Measurements from ENCODE around the gene DPP4. TPM values are rescaled to one million over a fixed set of nuclear protein-coding genes. Genes with fewer than 3 reads are reported as not detected.

Gene DPP4
- total and polyA plus RNA-seq, 2 of the 4 experiments (the other 2 are of a cell fraction) = 13.2 to 19.0 TPM

DNA sequence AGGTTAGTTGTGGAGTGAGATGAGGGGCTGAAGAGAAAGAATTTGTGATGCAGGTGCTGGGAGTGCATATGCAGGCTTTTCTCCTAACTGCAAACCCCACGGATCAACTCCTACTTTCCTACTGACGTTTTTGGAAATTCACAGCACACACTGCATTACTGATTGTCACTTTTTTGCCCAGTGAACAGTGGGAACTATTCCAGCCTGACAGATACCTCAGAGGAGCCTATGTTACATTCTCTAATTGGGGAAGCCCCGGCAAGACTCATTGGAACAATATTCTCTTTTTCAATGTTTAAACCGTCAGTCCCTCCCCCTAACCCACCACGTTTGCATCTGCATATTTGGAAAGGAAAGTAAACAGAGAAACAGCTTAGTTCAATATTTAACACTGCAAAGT lies 126.2 kb downstream of the DPP4 start:
- WGBS, 2 experiments (ENCODE audit: extremely low coverage in 2 of 2, insufficient read length in 1 of 2) = 33% methylated on average over 2 of the region's 5 CpGs; no CpG with 5 or more reads in 1 of the 2 experiments
- Histone ChIP-seq H3K36me3 (ENCODE audit: control insufficient read depth, insufficient read depth, low read length) (no peaks in the 10 kb centered on the region), H2AK5ac (ENCODE audit: low read depth, low read length) (no peak overlapping the region), H4K8ac (ENCODE audit: low read depth in 2 of 2, low read length in 2 of 2) (no peak overlapping the region), H3K4ac (ENCODE audit: low read depth, low read length) (no peak overlapping the region), H2BK20ac (ENCODE audit: low read depth, low read length) (no peak overlapping the region), H3K4me3 (ENCODE audit: insufficient read depth, low read depth, low read length) (no peak overlapping the region), H3K4me2 (ENCODE audit: low read depth, low read length) (no peak overlapping the region), H2BK5ac (ENCODE audit: low read depth, low read length, poor library complexity, severe bottlenecking) (no peak overlapping the region), H3K23ac (ENCODE audit: low read depth, low read length) (no peak overlapping the region), H3K27ac (ENCODE audit: insufficient read depth, low read length) (no peak overlapping the region), H4K20me1 (ENCODE audit: insufficient read depth, low read length) (no peaks in the 10 kb centered on the region), H2BK120ac (ENCODE audit: low read depth, low read length) (no peak overlapping the region), H2AFZ (replicated peaks; ENCODE audit: low read length, poor library complexity) (no peak overlapping the region), H3K18ac (ENCODE audit: low read depth, low read length) (no peak overlapping the region), H4K5ac (ENCODE audit: low read depth, low read length) (no peak overlapping the region), H3K27me3 (ENCODE audit: control insufficient read depth, insufficient read depth, low read length) (peaks cover 4% of the 10 kb centered on the region; the same call in 1 of the 2 replicates), H3K4me1 (ENCODE audit: control insufficient read depth, insufficient read depth, low read length) (no peaks in the 10 kb centered on the region), H3K79me1 (ENCODE audit: low read depth in 1 of 2, low read length in 2 of 2) (no peaks in the 10 kb centered on the region), H2AK9ac (replicated peaks; ENCODE audit: low read depth, low read length, poor library complexity) (no peak overlapping the region), H3K9me1 (ENCODE audit: insufficient read depth, low read length) (no peaks in the 10 kb centered on the region), H4K91ac (ENCODE audit: insufficient read depth, low read depth, low read length) (no peak overlapping the region), H2BK15ac (ENCODE audit: low read depth, low read length) (no peak overlapping the region), H3K9ac (ENCODE audit: low read depth, low read length) (no peak overlapping the region), H3K56ac (ENCODE audit: extremely low read depth, insufficient read depth, low read length) (no peak overlapping the region), H3K9me3 (ENCODE audit: control insufficient read depth, insufficient read depth, low read length) (no peaks in the 10 kb centered on the region), H3K14ac (replicated peaks; ENCODE audit: low read depth, low read length) (no peak overlapping the region)
- DNase-seq (no peak), ATAC-seq (ENCODE audit: low read depth) (no peak)
- intact Hi-C loops (cut with micrococcal nuclease) (loop anchor here (2.0 to 5.0 kb wide), 3 partner anchors 354 to 697 kb away; no protein-coding TSS in a partner anchor), dilution Hi-C loops (cut with HindIII; ENCODE audit: low sequenced_read_pairs, unreplicated experiment) (no loop called here), in situ Hi-C loops (cut with MboI; ENCODE audit: low sequenced_read_pairs) (loop anchor here (10.0 to 25.0 kb wide), 2 partner anchors 363 to 686 kb away; no protein-coding TSS in a partner anchor)
- ChIA-PET CTCF (interaction anchor here (0.9 to 2.4 kb wide), 2 partner anchors 39 to 361 kb away, joined by 3 to 16 read pairs; no protein-coding TSS in a partner anchor), POLR2A (ENCODE audit: unreplicated experiment) (no interaction called here)
- TF ChIP-seq RAD21 (IDR thresholded peaks at IDR 0.05; ENCODE audit: low read length) (no peak), FOS (IDR thresholded peaks at IDR 0.05; ENCODE audit: low read depth, low read length) (no peak), NFE2L2 (IDR thresholded peaks at IDR 0.05; ENCODE audit: low read depth, low read length) (no peak), CEBPB (IDR thresholded peaks at IDR 0.05; ENCODE audit: low read depth, low read length) (no peak), MAFK (IDR thresholded peaks at IDR 0.05; ENCODE audit: low read depth, low read length) (no peak), CTCF (conservative IDR thresholded peaks at IDR 0.05; ENCODE audit: low read depth, low read length) (no peak), POLR2A (IDR thresholded peaks at IDR 0.05; ENCODE audit: low read depth, low read length) (no peak), MXI1 (IDR thresholded peaks at IDR 0.05; ENCODE audit: borderline replicate concordance, low read depth, low read length) (no peak), RFX5 (IDR thresholded peaks at IDR 0.05; ENCODE audit: low read depth, low read length) (no peak), CHD1 (IDR thresholded peaks at IDR 0.05; ENCODE audit: low read depth, low read length) (no peak), BHLHE40 (IDR thresholded peaks at IDR 0.05; ENCODE audit: low read depth, low read length) (no peak), MAZ (IDR thresholded peaks at IDR 0.05; ENCODE audit: borderline replicate concordance, low read depth, low read length) (no peak), USF2 (IDR thresholded peaks at IDR 0.05; ENCODE audit: low read depth, low read length) (no peak), RCOR1 (IDR thresholded peaks at IDR 0.05; ENCODE audit: insufficient replicate concordance, low read length) (no peak), SMC3 (IDR thresholded peaks at IDR 0.05; ENCODE audit: low read depth, low read length) (no peak)
- TF ChIP-seq, protein P1, sequence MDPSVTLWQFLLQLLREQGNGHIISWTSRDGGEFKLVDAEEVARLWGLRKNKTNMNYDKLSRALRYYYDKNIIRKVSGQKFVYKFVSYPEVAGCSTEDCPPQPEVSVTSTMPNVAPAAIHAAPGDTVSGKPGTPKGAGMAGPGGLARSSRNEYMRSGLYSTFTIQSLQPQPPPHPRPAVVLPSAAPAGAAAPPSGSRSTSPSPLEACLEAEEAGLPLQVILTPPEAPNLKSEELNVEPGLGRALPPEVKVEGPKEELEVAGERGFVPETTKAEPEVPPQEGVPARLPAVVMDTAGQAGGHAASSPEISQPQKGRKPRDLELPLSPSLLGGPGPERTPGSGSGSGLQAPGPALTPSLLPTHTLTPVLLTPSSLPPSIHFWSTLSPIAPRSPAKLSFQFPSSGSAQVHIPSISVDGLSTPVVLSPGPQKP (IDR thresholded peaks at IDR 0.05; ENCODE audit: borderline replicate concordance, low read depth, low read length) = no peak
- BruUV-seq (replicated peaks) = no TSS peak
